Tibial nerve (tissue), 4 donors: ENCODE results near the gene PTPRG. TPM values are rescaled to one million over a fixed set of nuclear protein-coding genes. Genes with fewer than 3 reads are reported as not detected.

Source experiments
- DNase-seq, 2 donors: peaks; one replicate each; pipeline ENCODE4 v3.0.0-alpha.2; 2019; ENCODE audit warnings: low spot score in 2 of 2
- H3K27ac ChIP-seq, 4 donors: fragments of 200-600 bp; sonication (generic) in 3 of 4; one replicate each; pipeline ENCODE4 v1.5.1; 2017 to 2019; ENCODE audit warnings: mild to moderate bottlenecking in 1 of 4
- H3K27me3 ChIP-seq, 2 donors: fragments of 200-600 bp; sonication (generic) in 1 of 2; one replicate each; pipeline versions ENCODE4 v1.5.1 to v1.6.0; 2017 to 2019
- H3K36me3 ChIP-seq, 3 donors: fragments of 200-600 bp; sonication (generic); one replicate each; pipeline ENCODE4 v1.5.1; 2018 to 2019
- H3K4me1 ChIP-seq, 4 donors: fragments of 200-600 bp; sonication (generic) in 3 of 4; one replicate each; pipeline ENCODE4 v1.5.1; 2017 to 2019
- H3K4me3 ChIP-seq, 4 donors: fragments of 200-600 bp; sonication (generic) in 3 of 4; one replicate each; pipeline ENCODE4 v1.5.1; 2017 to 2019; ENCODE audit warnings: mild to moderate bottlenecking in 1 of 4, moderate library complexity in 1 of 4
- H3K9me3 ChIP-seq, 4 donors: fragments of 200-600 bp; sonication (generic) in 3 of 4; one replicate each; pipeline ENCODE4 v1.5.1; 2017 to 2019
- CTCF ChIP-seq, 5 experiments: fragments of 200-600 bp in 3 of 5; fragments of 450-650 bp in 2 of 5; sonication (generic) in 3 of 5; IDR thresholded peaks; one replicate each; pipeline ENCODE4 v1.5.1; 2016 to 2019; ENCODE audit warnings: antibody characterized with exemption in 5 of 5, mild to moderate bottlenecking in 3 of 5, moderate library complexity in 2 of 5
- EP300 ChIP-seq, 2 donors: sonication (generic); formaldehyde crosslinking; IDR thresholded peaks; one replicate each; pipeline ENCODE4 v1.6.1; 2017; ENCODE audit warnings: antibody characterized with exemption in 2 of 2, mild to moderate bottlenecking in 1 of 2
- POLR2A ChIP-seq, 2 donors: fragments of 450-650 bp; IDR thresholded peaks; one replicate each; pipeline ENCODE4 v1.6.1; 2017; ENCODE audit warnings: antibody characterized with exemption in 2 of 2, mild to moderate bottlenecking in 2 of 2, moderate library complexity in 2 of 2
- WGBS, 2 donors: methylation state at CpG; one replicate each; pipeline ENCODE4 v1.1.5; 2018; 5-methylcytosine and 5-hydroxymethylcytosine counted together
- total RNA-seq, 4 donors: library from RNA; depleted of rRNA; stranded (reverse); fragments of >200 nt; gene quantifications; one replicate each; pipeline ENCODE4 v1.1.0, GENCODE V29; 2016

The PTPRG gene
- total RNA-seq, 4 donors from 2014 or later = 112 to 174 (median 121) TPM

GRCh38 chr3:61983479-61983878, 422.1 kb downstream of the PTPRG start:
- no peak overlapping the region for H3K4me3 ChIP-seq
- peaks cover 0 to 5% (median 0%) of the 10 kb centered on the region in 4 donors for H3K4me1 ChIP-seq
- no peaks in the 10 kb centered on the region for H3K27me3 ChIP-seq
- H3K36me3 ChIP-seq = no peaks in the 10 kb centered on the region
- TF ChIP-seq CTCF (IDR thresholded peaks at IDR 0.05) (no peak), EP300 (IDR thresholded peaks at IDR 0.05) (no peak), POLR2A (IDR thresholded peaks at IDR 0.05) (no peak)
- H3K9me3 ChIP-seq = no peaks in the 10 kb centered on the region
- DNase-seq = no peak
- no peak overlapping the region for H3K27ac ChIP-seq

- Histone ChIP-seq H3K27me3 (no peaks in the 10 kb centered on the region), H3K4me1 (peaks cover 0 to 5% (median 0%) of the 10 kb centered on the region in 4 donors), H3K27ac (no peak overlapping the region), H3K36me3 (no peaks in the 10 kb centered on the region), H3K9me3 (no peaks in the 10 kb centered on the region), H3K4me3 (no peak overlapping the region)
- DNase-seq = no peak
- 71 to 83% methylated on average over 3 of the region's 3 CpGs for WGBS, 2 donors
- TF ChIP-seq EP300 (IDR thresholded peaks at IDR 0.05) = no peak
- TF ChIP-seq POLR2A (IDR thresholded peaks at IDR 0.05) = no peak
- TF ChIP-seq CTCF (IDR thresholded peaks at IDR 0.05) = no peak
Measured at GRCh38 chr3:61985020-61985419, 423.6 kb downstream of the PTPRG start.

GRCh38 chr3:61986473-61986872, 425.1 kb downstream of the PTPRG start:
- no peak for DNase-seq
- H3K36me3 ChIP-seq = no peaks in the 10 kb centered on the region
- H3K27me3 ChIP-seq = no peaks in the 10 kb centered on the region
- no peaks in the 10 kb centered on the region for H3K9me3 ChIP-seq
- 82 to 86% methylated on average over 3 of the region's 3 CpGs for WGBS, 2 donors
- TF ChIP-seq CTCF (IDR thresholded peaks at IDR 0.05) (no peak), EP300 (IDR thresholded peaks at IDR 0.05) (no peak), POLR2A (IDR thresholded peaks at IDR 0.05) (no peak)
- no peak overlapping the region for H3K27ac ChIP-seq
- peaks cover 0 to 5% (median 0%) of the 10 kb centered on the region in 4 donors for H3K4me1 ChIP-seq
- no peak overlapping the region for H3K4me3 ChIP-seq

- peaks cover 0 to 5% (median 0%) of the 10 kb centered on the region in 4 donors for H3K4me1 ChIP-seq
- TF ChIP-seq CTCF (IDR thresholded peaks at IDR 0.05) (no peak), POLR2A (IDR thresholded peaks at IDR 0.05) (no peak), EP300 (IDR thresholded peaks at IDR 0.05) (no peak)
- H3K9me3 ChIP-seq = no peaks in the 10 kb centered on the region
- no peaks in the 10 kb centered on the region for H3K27me3 ChIP-seq
- H3K4me3 ChIP-seq = no peak overlapping the region
- WGBS, 2 donors = 84 to 86% methylated on average over 4 of the region's 4 CpGs
- no peaks in the 10 kb centered on the region for H3K36me3 ChIP-seq
- no peak for DNase-seq
- no peak overlapping the region for H3K27ac ChIP-seq
Measured at GRCh38 chr3:61989681-61990080, 428.3 kb downstream of the PTPRG start.

- H3K4me1 ChIP-seq = no peaks in the 10 kb centered on the region
- no peaks in the 10 kb centered on the region for H3K36me3 ChIP-seq
- H3K27ac ChIP-seq = no peak overlapping the region
- no peaks in the 10 kb centered on the region for H3K9me3 ChIP-seq
- no peak overlapping the region for H3K4me3 ChIP-seq
- no peaks in the 10 kb centered on the region for H3K27me3 ChIP-seq
- 89 to 90% methylated on average over 4 of the region's 4 CpGs for WGBS, 2 donors
- DNase-seq = no peak
- TF ChIP-seq CTCF (IDR thresholded peaks at IDR 0.05) = no peak
- TF ChIP-seq POLR2A (IDR thresholded peaks at IDR 0.05) = no peak
- no peak for TF ChIP-seq EP300 (IDR thresholded peaks at IDR 0.05)
Measured at GRCh38 chr3:61990327-61991027, 429.1 kb downstream of the PTPRG start.
